Measurements from ENCODE around the gene GPRIN2. TPM values are rescaled to one million over a fixed set of nuclear protein-coding genes. Genes with fewer than 3 reads are reported as not detected.

The GPRIN2 gene
- total RNA-seq, 1 donor from 2014 or later, result 9.1 TPM

DNA sequence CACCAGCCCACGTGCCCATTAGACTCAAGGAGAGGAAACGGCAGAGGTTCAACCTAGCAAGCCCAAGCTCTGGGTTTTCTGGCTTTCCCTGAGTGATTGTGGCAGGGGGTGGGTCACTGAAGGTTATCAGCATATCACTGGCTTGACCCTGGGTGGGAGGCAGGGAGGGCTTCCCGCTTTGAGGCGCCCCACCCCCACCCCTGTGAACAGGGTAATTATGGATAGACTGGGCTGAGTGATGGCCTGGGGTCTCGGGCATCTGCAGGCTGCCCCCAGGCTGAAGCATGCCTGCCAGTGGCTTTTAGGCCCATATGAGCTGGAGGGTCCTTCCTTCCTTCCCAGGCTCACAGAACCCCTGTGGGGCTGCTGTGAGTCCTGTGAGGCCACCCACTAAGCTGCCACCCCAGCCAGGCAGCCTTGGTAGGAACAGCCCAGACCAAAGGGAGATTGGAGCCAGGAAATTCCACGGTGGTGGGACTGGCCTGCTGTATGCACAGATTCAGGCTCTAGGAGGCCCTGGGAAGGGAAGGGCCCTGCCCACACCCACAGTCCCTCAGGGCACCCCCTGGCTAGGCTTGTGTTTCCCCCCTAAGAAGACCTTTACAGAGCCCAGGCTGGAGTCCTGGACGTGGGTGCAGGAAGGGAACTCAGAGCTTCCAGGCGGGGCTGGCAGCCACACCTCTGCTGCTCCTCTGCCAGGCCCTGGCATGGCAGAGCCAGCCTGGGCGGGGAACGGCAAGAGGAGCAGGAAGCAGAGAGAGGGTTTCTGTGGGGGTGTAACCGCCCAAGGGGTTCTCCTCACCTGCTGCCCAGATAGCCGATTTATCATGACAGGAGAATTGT, 33.1 kb downstream of the GPRIN2 start:
- DNase-seq (ENCODE audit: low read depth), result no peak
- no peak overlapping the region for H3K4me3 ChIP-seq (ENCODE audit: low read depth, low read length)
- TF ChIP-seq, protein P1, sequence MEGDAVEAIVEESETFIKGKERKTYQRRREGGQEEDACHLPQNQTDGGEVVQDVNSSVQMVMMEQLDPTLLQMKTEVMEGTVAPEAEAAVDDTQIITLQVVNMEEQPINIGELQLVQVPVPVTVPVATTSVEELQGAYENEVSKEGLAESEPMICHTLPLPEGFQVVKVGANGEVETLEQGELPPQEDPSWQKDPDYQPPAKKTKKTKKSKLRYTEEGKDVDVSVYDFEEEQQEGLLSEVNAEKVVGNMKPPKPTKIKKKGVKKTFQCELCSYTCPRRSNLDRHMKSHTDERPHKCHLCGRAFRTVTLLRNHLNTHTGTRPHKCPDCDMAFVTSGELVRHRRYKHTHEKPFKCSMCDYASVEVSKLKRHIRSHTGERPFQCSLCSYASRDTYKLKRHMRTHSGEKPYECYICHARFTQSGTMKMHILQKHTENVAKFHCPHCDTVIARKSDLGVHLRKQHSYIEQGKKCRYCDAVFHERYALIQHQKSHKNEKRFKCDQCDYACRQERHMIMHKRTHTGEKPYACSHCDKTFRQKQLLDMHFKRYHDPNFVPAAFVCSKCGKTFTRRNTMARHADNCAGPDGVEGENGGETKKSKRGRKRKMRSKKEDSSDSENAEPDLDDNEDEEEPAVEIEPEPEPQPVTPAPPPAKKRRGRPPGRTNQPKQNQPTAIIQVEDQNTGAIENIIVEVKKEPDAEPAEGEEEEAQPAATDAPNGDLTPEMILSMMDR (conservative IDR thresholded peaks at IDR 0.05; ENCODE audit: low read depth, low read length), result no peak

- TF ChIP-seq, protein P1 (conservative IDR thresholded peaks at IDR 0.05; ENCODE audit: low read depth, low read length), result no peak
- no peak overlapping the region for H3K4me3 ChIP-seq (ENCODE audit: low read depth, low read length)
- DNase-seq (ENCODE audit: low read depth), result no peak
Measured at GRCh38 chr10:46522295-46523118, 34.0 kb downstream of the GPRIN2 start.

DNA sequence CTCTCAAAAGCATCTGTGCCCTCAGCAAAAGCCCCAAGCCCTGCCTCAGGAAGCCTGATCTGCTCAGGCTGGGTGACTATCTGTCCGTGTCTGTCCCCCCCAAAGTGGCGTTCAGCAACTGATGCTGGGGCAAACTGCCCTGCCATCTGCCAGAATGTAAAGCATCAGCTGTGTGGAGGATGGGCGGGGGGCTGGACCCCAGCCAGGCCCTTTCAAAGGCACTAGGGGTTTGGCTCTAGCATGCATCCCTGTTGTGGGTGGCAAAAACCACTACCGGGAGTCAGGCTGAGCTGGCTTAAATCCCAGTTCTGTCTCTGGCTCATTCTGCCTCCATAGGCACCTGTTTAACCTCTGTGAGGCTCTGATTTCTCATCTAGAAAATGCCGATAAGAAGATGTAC, 35.5 kb downstream of the GPRIN2 start:
- no peak for DNase-seq (ENCODE audit: low read depth)
- TF ChIP-seq, protein P1 (conservative IDR thresholded peaks at IDR 0.05; ENCODE audit: low read depth, low read length), result no peak

GRCh38 chr10:46520381-46520780, 36.1 kb downstream of the GPRIN2 start:
- TF ChIP-seq, protein P1 (conservative IDR thresholded peaks at IDR 0.05; ENCODE audit: low read depth, low read length), result no peak
- H3K4me3 ChIP-seq (ENCODE audit: low read depth, low read length), result no peak overlapping the region
- no peak for DNase-seq (ENCODE audit: low read depth)

More for the DNA sequence above, 35.5 kb downstream of the GPRIN2 start:
- no peak overlapping the region for H3K4me3 ChIP-seq (ENCODE audit: low read depth, low read length)

DNA sequence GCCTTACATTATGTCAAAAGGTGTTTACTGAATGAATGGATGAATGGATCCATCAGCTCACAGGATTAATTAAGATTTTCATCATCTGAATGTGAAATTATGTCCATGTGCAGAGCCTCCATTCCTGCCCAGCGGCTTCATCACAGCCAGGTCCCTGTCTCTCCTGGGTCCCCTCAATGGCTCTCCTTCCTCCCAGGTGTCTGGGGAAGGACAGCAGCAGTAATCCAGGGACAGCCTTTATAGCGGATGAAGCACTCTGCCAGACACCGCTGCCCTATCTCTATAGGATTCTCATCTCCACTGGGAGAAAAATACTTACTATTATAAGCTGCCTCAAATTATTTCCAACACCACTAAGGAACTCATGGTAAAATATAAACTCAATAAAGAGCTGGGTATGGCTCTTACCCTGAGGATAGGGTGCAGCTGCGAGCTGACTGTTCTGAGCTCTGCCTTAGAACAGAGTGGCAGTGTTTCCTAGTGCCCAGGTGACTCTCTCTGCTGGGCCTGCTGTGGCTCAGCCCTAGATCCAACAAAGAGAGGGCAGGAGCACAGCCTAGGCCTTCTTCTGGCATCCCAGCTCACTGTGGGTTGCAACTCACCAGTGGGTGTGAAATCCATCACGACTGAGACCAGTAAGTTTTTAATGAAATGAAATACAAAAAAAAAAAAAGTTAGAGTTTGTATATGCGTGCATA, 38.3 kb downstream of the GPRIN2 start:
- DNase-seq (ENCODE audit: low read depth), result no peak
- H3K4me3 ChIP-seq (ENCODE audit: low read depth, low read length), result no peak overlapping the region

DNA sequence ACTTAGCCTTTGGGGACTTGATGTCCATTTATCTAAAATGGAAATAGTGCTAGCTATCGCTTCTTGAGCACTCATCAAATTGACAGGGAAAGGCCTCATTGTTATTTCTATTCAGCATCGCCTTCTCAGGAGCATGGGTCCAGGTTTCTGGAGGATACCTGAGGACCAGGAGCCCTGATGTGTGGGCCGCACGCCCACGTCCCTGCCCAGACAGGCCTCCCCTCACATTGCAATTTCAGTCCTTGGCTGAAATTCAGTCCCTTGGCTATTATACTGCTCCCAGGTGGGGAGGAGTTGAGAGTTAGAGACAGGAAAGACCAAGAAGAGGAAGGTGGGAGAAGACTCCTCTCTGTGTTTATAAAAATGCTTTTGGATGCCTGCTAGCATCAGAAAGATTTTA, 38.9 kb downstream of the GPRIN2 start:
- no peak for DNase-seq (ENCODE audit: low read depth)
- no peak overlapping the region for H3K4me3 ChIP-seq (ENCODE audit: low read depth, low read length)
- TF ChIP-seq, protein P1 (conservative IDR thresholded peaks at IDR 0.05; ENCODE audit: low read depth, low read length), result no peak

More for the DNA sequence above, 38.3 kb downstream of the GPRIN2 start:
- TF ChIP-seq, protein P1 (conservative IDR thresholded peaks at IDR 0.05; ENCODE audit: low read depth, low read length), result no peak
